Parathyroid adenoma (tissue), 2 donors: ENCODE data around the gene PES1.

Experiments
- H2AFZ ChIP-seq: fragments of 300-600 bp; sonication (generic); one replicate; pipeline ENCODE4 v1.7.0; 2017; ENCODE audit warnings: antibody characterized with exemption, mild to moderate bottlenecking
- H3K27ac ChIP-seq: fragments of 300-600 bp; sonication (generic); one replicate; pipeline ENCODE4 v1.7.0; 2017
- H3K27me3 ChIP-seq: fragments of 300-600 bp; sonication (generic); one replicate; pipeline ENCODE4 v1.7.0; 2017; ENCODE audit warnings: low read length; ENCODE audit not compliant: control insufficient read depth, insufficient read depth
- H3K36me3 ChIP-seq: fragments of 300-600 bp; sonication (generic); one replicate; pipeline ENCODE4 v1.7.0; 2017; ENCODE audit warnings: low read length; ENCODE audit not compliant: control insufficient read depth, insufficient read depth
- H3K4me1 ChIP-seq: fragments of 300-600 bp; sonication (generic); one replicate; pipeline ENCODE4 v1.7.0; 2017; ENCODE audit warnings: control low read depth
- H3K4me2 ChIP-seq: fragments of 300-600 bp; sonication (generic); one replicate; pipeline ENCODE4 v1.7.0; 2017; ENCODE audit warnings: low read length
- H3K4me3 ChIP-seq: fragments of 300-600 bp; sonication (generic); one replicate; pipeline ENCODE4 v1.7.0; 2017; ENCODE audit warnings: low read depth, low read length
- H3K79me2 ChIP-seq: fragments of 300-600 bp; sonication (generic); one replicate; pipeline ENCODE4 v1.7.0; 2017; ENCODE audit warnings: control low read depth
- H3K9ac ChIP-seq: fragments of 300-600 bp; sonication (generic); one replicate; pipeline ENCODE4 v1.7.0; 2017; ENCODE audit warnings: mild to moderate bottlenecking
- H3K9me3 ChIP-seq: fragments of 300-600 bp; sonication (generic); one replicate; pipeline ENCODE4 v1.7.0; 2017; ENCODE audit warnings: low read length; ENCODE audit not compliant: control insufficient read depth
- TF ChIP-seq, protein P1 (sequence below): fragments of 300-600 bp; sonication (generic); IDR thresholded peaks from one replicate; pipeline ENCODE4 v1.7.0; 2017; ENCODE audit warnings: antibody characterized with exemption, mild to moderate bottlenecking
- donor health status: primary hyperparathyroidism.

The PES1 gene

DNA sequence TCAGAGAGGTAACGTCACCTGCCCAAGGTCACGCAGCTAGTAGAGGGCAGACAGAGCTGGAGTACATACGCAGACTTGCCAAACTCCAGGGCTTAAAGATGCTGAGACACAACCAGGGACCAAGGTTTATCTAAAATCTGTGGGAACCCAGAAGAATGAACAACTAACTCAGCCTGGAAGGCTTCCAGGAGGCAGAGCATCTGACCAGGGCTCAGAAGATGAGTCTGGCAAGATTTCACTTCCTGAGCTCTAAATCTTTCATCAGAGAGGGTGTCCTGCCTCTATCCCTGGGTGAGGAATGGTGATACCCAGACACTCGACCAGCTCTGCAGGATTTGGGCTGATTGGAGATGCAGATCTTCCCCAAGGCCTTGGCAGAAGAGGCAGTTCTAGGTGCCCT, 26.4 kb downstream of the PES1 start:
- Histone ChIP-seq H2AFZ (no peak overlapping the region), H3K9ac (no peak overlapping the region), H3K36me3 (no peaks in the 10 kb centered on the region), H3K4me2 (no peak overlapping the region), H3K9me3 (no peaks in the 10 kb centered on the region), H3K79me2 (no peaks in the 10 kb centered on the region), H3K27me3 (no peaks in the 10 kb centered on the region), H3K4me1 (no peaks in the 10 kb centered on the region), H3K27ac (no peak overlapping the region), H3K4me3 (no peak overlapping the region)
- TF ChIP-seq, protein P1, sequence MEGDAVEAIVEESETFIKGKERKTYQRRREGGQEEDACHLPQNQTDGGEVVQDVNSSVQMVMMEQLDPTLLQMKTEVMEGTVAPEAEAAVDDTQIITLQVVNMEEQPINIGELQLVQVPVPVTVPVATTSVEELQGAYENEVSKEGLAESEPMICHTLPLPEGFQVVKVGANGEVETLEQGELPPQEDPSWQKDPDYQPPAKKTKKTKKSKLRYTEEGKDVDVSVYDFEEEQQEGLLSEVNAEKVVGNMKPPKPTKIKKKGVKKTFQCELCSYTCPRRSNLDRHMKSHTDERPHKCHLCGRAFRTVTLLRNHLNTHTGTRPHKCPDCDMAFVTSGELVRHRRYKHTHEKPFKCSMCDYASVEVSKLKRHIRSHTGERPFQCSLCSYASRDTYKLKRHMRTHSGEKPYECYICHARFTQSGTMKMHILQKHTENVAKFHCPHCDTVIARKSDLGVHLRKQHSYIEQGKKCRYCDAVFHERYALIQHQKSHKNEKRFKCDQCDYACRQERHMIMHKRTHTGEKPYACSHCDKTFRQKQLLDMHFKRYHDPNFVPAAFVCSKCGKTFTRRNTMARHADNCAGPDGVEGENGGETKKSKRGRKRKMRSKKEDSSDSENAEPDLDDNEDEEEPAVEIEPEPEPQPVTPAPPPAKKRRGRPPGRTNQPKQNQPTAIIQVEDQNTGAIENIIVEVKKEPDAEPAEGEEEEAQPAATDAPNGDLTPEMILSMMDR: no peak

DNA sequence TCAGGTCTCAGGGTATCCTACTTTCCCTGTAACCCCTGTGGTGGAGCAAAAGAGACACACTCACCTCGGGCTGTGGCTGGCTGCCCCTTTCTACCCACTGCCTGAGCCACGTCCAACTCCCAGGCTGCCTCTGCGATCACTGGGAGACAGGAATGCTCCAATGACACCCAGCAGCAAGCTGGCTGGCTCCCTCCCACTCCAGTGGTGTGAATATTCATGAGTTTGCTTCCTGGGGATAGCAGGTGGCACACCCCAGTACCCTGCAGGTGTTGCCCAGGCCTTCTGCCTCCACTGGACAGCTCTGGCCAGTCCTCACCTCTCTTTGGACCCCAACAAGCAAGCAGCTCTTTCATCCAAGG, 27.0 kb downstream of the PES1 start:
- H3K4me3 ChIP-seq: no peak overlapping the region
- H3K4me1 ChIP-seq: no peaks in the 10 kb centered on the region
- H3K27me3 ChIP-seq: no peaks in the 10 kb centered on the region
- no peaks in the 10 kb centered on the region for H3K79me2 ChIP-seq
- H2AFZ ChIP-seq: no peak overlapping the region
- no peak overlapping the region for H3K27ac ChIP-seq
- H3K36me3 ChIP-seq: no peaks in the 10 kb centered on the region
- no peaks in the 10 kb centered on the region for H3K9me3 ChIP-seq
- TF ChIP-seq, protein P1: no peak
- H3K9ac ChIP-seq: no peak overlapping the region
- H3K4me2 ChIP-seq: no peak overlapping the region

DNA sequence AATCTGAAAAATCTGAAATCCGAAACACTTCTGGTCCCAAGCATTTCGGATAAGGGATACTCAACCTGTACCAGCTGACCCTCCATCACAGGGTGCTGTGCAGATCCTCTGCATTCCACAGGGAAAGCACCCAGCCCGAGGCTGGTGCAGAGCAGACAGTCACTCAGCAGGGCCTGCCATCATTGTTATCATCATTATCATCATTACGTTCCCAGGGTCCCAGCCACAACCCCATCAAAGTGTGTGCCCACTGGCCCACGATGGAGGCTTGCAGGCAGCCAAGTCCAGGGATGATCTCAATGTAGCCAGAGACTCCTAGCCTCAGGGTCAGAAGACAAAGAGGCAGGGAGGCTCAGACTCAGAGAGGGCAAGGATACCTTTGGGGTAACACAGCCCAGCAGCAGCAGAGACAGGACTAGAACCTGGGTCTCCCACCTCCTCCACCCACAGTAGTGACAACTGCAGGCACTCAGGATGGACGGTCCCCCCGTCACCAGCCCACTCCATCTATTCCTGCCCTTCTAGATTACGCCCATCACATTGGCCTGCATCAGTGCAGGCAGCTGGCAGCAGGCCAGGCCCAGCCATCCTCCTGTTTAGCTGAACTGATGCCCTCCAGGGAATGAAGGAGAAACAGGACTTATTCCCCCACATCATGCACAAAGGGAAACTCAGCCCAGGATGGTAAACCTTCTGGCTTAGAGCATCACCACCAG, 27.5 kb downstream of the PES1 start:
- H3K36me3 ChIP-seq: no peaks in the 10 kb centered on the region
- no peak overlapping the region for H3K9ac ChIP-seq
- H3K9me3 ChIP-seq: no peaks in the 10 kb centered on the region
- no peak overlapping the region for H3K27ac ChIP-seq
- no peaks in the 10 kb centered on the region for H3K27me3 ChIP-seq
- no peaks in the 10 kb centered on the region for H3K4me1 ChIP-seq
- H3K79me2 ChIP-seq: no peaks in the 10 kb centered on the region
- H3K4me2 ChIP-seq: no peak overlapping the region
- H2AFZ ChIP-seq: no peak overlapping the region
- TF ChIP-seq, protein P1: no peak
- no peak overlapping the region for H3K4me3 ChIP-seq

DNA sequence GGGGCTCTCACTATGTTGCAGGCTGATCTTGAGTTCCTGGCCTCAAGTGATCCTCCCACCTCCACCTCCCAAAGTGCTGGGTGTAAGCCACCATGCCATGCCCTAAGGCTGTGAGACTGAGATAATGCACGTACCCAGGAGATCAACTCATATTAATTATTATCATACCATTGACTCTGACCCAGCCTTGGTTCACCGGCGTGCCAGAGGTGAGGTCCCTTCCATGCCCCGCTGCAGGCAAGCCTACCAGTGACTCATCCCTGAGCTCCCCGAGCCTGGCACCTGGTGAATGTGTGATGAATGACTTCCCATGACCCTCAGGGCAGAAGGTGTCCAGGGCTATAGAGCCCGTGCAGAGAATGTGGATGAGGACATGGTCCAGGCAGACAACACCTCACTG, 29.3 kb downstream of the PES1 start:
- H3K27me3 ChIP-seq: no peaks in the 10 kb centered on the region
- no peak overlapping the region for H3K9ac ChIP-seq
- no peaks in the 10 kb centered on the region for H3K36me3 ChIP-seq
- H3K4me3 ChIP-seq: no peak overlapping the region
- H3K9me3 ChIP-seq: no peaks in the 10 kb centered on the region
- H3K27ac ChIP-seq: no peak overlapping the region
- TF ChIP-seq, protein P1: no peak
- no peak overlapping the region for H3K4me2 ChIP-seq
- no peaks in the 10 kb centered on the region for H3K4me1 ChIP-seq
- no peaks in the 10 kb centered on the region for H3K79me2 ChIP-seq
- no peak overlapping the region for H2AFZ ChIP-seq
